ENCODE measurements around the gene KLHL42. TPM values are rescaled to one million over a fixed set of nuclear protein-coding genes. Genes with fewer than 3 reads are reported as not detected.

KLHL42 gene
- total RNA-seq, 2 donors from 2014 or later: 16.5 to 20.1 TPM

DNA sequence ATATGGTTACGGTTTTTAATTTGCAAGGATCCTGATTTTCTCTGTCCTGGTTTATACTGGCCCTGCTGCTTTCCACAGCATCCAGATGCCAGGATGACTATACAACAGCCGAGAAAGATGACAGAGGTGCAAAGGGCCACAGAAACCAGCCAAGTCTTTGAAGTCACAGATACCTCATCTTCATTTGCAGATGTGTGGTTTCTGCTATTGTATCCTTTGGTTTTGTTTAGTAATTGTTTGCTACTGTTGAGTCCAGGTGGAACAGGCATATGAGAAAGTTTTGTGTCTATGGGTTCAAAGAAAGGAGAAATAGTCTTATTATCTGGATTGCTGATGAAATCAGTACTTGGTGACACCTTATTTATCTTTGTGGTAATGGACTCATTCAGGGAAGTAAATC, 17.3 kb upstream of the KLHL42 start:
- Histone ChIP-seq H3K4me1 (no peaks in the 10 kb centered on the region), H3K27ac (no peak overlapping the region), H3K4me3 (no peak overlapping the region), H3K9me3 (no peaks in the 10 kb centered on the region), H3K27me3 (no peaks in the 10 kb centered on the region), H3K9ac (ENCODE audit: low read depth in 2 of 2, low read length in 2 of 2) (no peak overlapping the region), H3K36me3 (no peaks in the 10 kb centered on the region)
- intact Hi-C loops (cut with DNase I): no loop called here
- TF ChIP-seq, protein P1, sequence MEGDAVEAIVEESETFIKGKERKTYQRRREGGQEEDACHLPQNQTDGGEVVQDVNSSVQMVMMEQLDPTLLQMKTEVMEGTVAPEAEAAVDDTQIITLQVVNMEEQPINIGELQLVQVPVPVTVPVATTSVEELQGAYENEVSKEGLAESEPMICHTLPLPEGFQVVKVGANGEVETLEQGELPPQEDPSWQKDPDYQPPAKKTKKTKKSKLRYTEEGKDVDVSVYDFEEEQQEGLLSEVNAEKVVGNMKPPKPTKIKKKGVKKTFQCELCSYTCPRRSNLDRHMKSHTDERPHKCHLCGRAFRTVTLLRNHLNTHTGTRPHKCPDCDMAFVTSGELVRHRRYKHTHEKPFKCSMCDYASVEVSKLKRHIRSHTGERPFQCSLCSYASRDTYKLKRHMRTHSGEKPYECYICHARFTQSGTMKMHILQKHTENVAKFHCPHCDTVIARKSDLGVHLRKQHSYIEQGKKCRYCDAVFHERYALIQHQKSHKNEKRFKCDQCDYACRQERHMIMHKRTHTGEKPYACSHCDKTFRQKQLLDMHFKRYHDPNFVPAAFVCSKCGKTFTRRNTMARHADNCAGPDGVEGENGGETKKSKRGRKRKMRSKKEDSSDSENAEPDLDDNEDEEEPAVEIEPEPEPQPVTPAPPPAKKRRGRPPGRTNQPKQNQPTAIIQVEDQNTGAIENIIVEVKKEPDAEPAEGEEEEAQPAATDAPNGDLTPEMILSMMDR (IDR thresholded peaks at IDR 0.05): no peak
- DNase-seq: no peak

DNA sequence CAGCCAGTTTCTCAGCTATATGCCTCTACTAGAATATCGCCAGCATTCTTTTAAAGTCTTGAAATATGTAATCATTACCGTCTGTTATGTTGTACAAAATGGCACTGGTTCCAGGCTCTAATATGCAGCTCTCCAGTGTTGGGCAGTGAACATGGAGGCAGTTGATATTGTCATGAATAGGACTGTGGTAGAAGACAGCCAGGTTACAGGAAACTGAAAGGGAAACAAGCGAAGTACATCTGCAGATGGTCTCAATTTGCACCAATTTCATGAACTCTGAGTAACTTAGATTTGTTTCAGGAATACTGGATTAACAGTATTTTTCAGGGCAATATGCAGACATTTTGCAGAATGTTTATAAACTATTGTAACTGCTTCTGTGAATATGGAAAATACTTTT, 13.4 kb upstream of the KLHL42 start:
- intact Hi-C loops (cut with DNase I): no loop called here
- no peak overlapping the region for H3K9ac ChIP-seq (ENCODE audit: low read depth in 2 of 2, low read length in 2 of 2)
- DNase-seq: no peak
- H3K36me3 ChIP-seq: no peaks in the 10 kb centered on the region
- no peaks in the 10 kb centered on the region for H3K9me3 ChIP-seq
- H3K27ac ChIP-seq: no peak overlapping the region
- no peaks in the 10 kb centered on the region for H3K4me1 ChIP-seq
- no peak overlapping the region for H3K4me3 ChIP-seq
- TF ChIP-seq, protein P1 (IDR thresholded peaks at IDR 0.05): no peak
- H3K27me3 ChIP-seq: no peaks in the 10 kb centered on the region

DNA sequence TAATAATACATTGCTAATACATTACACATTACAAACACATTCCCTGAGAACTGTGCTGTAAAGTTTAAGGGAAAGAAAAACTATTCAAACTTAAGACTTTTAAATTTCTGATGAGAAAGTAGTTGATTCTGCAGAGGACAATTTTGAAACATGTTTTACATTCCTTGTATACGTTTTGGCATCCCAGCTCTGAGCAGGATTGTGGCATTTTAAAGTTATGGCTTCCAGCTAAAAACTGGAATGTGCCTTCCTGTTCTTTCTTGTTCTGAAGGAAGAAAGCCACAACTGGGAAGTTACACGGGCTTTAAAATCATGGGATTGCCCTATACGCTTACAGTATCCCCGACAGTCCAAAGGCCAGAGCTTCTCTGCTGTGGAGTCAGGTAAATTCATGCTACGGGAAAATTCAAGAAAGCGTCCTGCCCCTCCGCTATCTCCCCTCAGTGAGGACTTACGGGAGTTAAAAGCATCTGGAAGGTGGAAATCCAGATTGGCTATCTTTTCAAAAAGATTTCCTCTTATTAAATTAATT, 10.8 kb upstream of the KLHL42 start:
- H3K4me1 ChIP-seq: no peaks in the 10 kb centered on the region
- no peak overlapping the region for H3K9ac ChIP-seq (ENCODE audit: low read depth in 2 of 2, low read length in 2 of 2)
- H3K27ac ChIP-seq: no peak overlapping the region
- TF ChIP-seq, protein P1 (IDR thresholded peaks at IDR 0.05): no peak
- no peaks in the 10 kb centered on the region for H3K9me3 ChIP-seq
- no peak for DNase-seq
- H3K4me3 ChIP-seq: no peak overlapping the region
- intact Hi-C loops (cut with DNase I): no loop called here
- H3K36me3 ChIP-seq: no peaks in the 10 kb centered on the region
- no peaks in the 10 kb centered on the region for H3K27me3 ChIP-seq

DNA sequence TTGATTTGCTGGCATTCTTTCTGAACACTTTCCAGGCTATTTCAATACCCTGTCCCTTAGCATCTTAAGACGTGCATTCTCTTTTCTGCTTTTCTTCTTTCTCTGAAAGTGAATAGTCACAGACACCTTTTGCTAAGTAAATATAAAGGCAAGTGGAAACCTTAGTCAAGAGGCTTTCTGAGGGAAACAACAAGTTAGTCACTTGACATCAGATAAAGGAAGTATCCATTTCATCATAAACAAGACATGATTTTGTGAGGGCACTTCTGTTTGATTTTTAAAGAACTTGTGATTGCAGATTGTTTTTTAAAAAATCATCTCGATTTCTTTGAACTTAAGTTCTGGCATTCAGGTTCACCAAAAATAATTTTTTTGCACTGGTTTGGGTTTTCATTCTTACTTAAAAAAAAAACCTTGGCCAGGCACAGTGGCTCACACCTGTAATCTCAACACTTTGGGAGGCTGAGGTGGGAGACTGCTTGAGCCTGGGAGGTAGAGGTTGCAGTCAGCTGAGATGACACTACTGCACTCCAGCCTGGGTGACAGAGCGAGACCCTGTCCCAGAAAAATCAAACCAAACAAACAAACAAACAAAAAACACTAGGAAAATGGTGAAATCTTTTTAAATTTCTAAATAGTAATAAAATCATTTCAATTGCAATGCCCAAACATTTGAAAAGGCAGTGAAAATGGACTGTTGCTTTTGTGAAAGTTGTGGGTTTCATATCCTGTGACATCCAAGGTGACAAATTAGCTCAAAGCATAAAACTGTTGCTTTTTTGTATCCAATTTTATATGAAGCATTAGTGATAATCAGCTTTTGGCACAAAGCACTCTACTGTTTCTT, 8.3 kb upstream of the KLHL42 start:
- H3K9ac ChIP-seq (ENCODE audit: low read depth in 2 of 2, low read length in 2 of 2): no peak overlapping the region

DNA sequence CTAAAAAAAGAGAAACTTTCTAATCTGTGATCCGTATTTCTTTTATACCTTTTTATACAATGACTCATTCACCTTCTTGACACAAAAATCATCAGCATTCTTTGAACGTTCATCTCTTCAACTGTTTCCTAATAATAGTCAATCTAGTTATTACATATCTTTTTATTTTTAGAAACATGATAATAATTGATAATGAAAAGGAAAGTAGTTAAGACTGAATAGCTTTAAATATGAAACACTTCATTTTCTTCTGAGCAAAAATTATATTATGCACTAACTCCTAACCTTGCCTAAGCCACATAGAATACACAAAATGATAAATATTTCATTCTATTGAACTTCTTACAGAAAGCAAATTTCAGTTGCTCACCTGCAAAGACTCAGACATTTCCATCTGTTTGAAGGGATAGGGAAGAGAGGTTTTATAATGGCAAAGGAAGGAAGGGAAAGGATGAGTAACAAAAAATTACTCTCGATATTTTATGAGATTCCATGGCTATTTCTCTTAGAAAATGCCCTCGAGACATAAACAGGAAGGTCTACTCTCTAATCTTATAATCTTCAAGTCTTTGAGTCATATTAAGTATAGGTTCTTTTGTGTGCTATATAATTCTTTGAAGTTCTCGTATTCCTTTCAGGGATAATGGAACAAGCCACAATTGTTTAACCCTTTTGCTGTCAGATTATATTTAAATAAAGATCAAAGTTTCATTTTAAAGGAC, 7.5 kb upstream of the KLHL42 start:
- TF ChIP-seq, protein P1 (IDR thresholded peaks at IDR 0.05): no peak
- Histone ChIP-seq H3K36me3 (no peaks in the 10 kb centered on the region), H3K9ac (ENCODE audit: low read depth in 2 of 2, low read length in 2 of 2) (no peak overlapping the region), H3K27me3 (no peaks in the 10 kb centered on the region), H3K4me1 (no peaks in the 10 kb centered on the region), H3K9me3 (no peaks in the 10 kb centered on the region), H3K4me3 (no peak overlapping the region), H3K27ac (no peak overlapping the region)
- intact Hi-C loops (cut with DNase I): no loop called here
- no peak for DNase-seq

More for the DNA sequence above, 8.3 kb upstream of the KLHL42 start:
- DNase-seq: no peak
- H3K4me3 ChIP-seq: no peak overlapping the region
- no peaks in the 10 kb centered on the region for H3K36me3 ChIP-seq
- TF ChIP-seq, protein P1 (IDR thresholded peaks at IDR 0.05): no peak
- H3K9me3 ChIP-seq: no peaks in the 10 kb centered on the region
- no peak overlapping the region for H3K27ac ChIP-seq
- no peaks in the 10 kb centered on the region for H3K27me3 ChIP-seq
- H3K4me1 ChIP-seq: no peaks in the 10 kb centered on the region
- intact Hi-C loops (cut with DNase I): no loop called here
